WTC11 (cell line): Measurements from ENCODE around the gene RDH12.

ENCODE experiments used
- ATF2 ChIP-seq: sonication (generic); formaldehyde crosslinking; IDR thresholded peaks from 2 replicates; pipeline ENCODE4 v1.8.1; 2022; ENCODE audit warnings: low read depth, missing genetic modification reagents, borderline replicate concordance
- ELF4 ChIP-seq: sonication (generic); formaldehyde crosslinking; IDR thresholded peaks from 2 replicates; pipeline ENCODE4 v1.8.1; 2022; ENCODE audit warnings: low read depth, mild to moderate bottlenecking, moderate library complexity, missing genetic modification reagents
- FOXK1 ChIP-seq: sonication (generic); formaldehyde crosslinking; IDR thresholded peaks from 2 replicates; pipeline ENCODE4 v1.8.0; 2022; ENCODE audit warnings: mild to moderate bottlenecking, moderate library complexity, missing genetic modification reagents
- NFYB ChIP-seq: sonication (generic); formaldehyde crosslinking; conservative IDR thresholded peaks from 2 replicates; pipeline ENCODE4 v1.8.0; 2022; ENCODE audit warnings: low read depth, missing genetic modification reagents
- ZBTB21 ChIP-seq: sonication (generic); formaldehyde crosslinking; IDR thresholded peaks from 2 replicates; pipeline ENCODE4 v1.8.1; 2023; ENCODE audit warnings: mild to moderate bottlenecking, missing genetic modification reagents, borderline replicate concordance
- ZNF121 ChIP-seq: sonication (generic); formaldehyde crosslinking; IDR thresholded peaks from 2 replicates; pipeline ENCODE4 v1.8.0; 2023; ENCODE audit warnings: missing genetic modification reagents
- ZNF416 ChIP-seq: fragments of 250-450 bp; sonication (Bioruptor Pico); IDR thresholded peaks from 2 replicates; pipeline ENCODE4 v1.9.0; 2021; ENCODE audit warnings: mild to moderate bottlenecking, inconsistent platforms
- TF ChIP-seq, protein P1 (sequence below): sonication (generic); formaldehyde crosslinking; conservative IDR thresholded peaks from 2 replicates; pipeline ENCODE4 v1.8.1; 2023; ENCODE audit warnings: mild to moderate bottlenecking, low read depth, missing genetic modification reagents, moderate library complexity
- TF ChIP-seq, protein P2 (sequence below): fragments of 200-600 bp; IDR thresholded peaks from 2 replicates; pipeline ENCODE4 v1.8.0; 2022; ENCODE audit warnings: antibody characterized with exemption
- TF ChIP-seq, protein P3 (sequence below): sonication (generic); formaldehyde crosslinking; IDR thresholded peaks from 2 replicates; pipeline ENCODE4 v1.8.0; 2022; ENCODE audit warnings: mild to moderate bottlenecking, missing genetic modification reagents

GRCh38 chr14:67695394-67695949 is 6.2 kb upstream of the RDH12 start, which contains the start of gene RDH11:
- no peak for TF ChIP-seq NFYB
- TF ChIP-seq, protein P1, sequence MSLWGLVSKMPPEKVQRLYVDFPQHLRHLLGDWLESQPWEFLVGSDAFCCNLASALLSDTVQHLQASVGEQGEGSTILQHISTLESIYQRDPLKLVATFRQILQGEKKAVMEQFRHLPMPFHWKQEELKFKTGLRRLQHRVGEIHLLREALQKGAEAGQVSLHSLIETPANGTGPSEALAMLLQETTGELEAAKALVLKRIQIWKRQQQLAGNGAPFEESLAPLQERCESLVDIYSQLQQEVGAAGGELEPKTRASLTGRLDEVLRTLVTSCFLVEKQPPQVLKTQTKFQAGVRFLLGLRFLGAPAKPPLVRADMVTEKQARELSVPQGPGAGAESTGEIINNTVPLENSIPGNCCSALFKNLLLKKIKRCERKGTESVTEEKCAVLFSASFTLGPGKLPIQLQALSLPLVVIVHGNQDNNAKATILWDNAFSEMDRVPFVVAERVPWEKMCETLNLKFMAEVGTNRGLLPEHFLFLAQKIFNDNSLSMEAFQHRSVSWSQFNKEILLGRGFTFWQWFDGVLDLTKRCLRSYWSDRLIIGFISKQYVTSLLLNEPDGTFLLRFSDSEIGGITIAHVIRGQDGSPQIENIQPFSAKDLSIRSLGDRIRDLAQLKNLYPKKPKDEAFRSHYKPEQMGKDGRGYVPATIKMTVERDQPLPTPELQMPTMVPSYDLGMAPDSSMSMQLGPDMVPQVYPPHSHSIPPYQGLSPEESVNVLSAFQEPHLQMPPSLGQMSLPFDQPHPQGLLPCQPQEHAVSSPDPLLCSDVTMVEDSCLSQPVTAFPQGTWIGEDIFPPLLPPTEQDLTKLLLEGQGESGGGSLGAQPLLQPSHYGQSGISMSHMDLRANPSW (CRISPR knock-in tag), result no peak
- TF ChIP-seq, protein P2, sequence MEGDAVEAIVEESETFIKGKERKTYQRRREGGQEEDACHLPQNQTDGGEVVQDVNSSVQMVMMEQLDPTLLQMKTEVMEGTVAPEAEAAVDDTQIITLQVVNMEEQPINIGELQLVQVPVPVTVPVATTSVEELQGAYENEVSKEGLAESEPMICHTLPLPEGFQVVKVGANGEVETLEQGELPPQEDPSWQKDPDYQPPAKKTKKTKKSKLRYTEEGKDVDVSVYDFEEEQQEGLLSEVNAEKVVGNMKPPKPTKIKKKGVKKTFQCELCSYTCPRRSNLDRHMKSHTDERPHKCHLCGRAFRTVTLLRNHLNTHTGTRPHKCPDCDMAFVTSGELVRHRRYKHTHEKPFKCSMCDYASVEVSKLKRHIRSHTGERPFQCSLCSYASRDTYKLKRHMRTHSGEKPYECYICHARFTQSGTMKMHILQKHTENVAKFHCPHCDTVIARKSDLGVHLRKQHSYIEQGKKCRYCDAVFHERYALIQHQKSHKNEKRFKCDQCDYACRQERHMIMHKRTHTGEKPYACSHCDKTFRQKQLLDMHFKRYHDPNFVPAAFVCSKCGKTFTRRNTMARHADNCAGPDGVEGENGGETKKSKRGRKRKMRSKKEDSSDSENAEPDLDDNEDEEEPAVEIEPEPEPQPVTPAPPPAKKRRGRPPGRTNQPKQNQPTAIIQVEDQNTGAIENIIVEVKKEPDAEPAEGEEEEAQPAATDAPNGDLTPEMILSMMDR, result no peak
- TF ChIP-seq ZNF416 (CRISPR knock-in tag), result no peak
- no peak for TF ChIP-seq ATF2
- TF ChIP-seq ELF4 (CRISPR knock-in tag), result no peak
- TF ChIP-seq FOXK1 (CRISPR knock-in tag), result peak; percentile 47; the same call in 1 of the 2 replicates
- TF ChIP-seq ZBTB21 (CRISPR knock-in tag), result no peak
- TF ChIP-seq, protein P3, sequence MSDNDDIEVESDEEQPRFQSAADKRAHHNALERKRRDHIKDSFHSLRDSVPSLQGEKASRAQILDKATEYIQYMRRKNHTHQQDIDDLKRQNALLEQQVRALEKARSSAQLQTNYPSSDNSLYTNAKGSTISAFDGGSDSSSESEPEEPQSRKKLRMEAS, result 0 out of 2 replicates have a peak, but pooled peaks have one; percentile 34
- no peak for TF ChIP-seq ZNF121 (CRISPR knock-in tag)
